ENCODE data around the gene ALK.

GRCh38 chr2:29336341-29337241 is 584.8 kb downstream of the ALK start:
- TF ChIP-seq CTCF (tag by site-specific recombination; IDR thresholded peaks at IDR 0.05) (no peak), KLF16 (tag by site-specific recombination; IDR thresholded peaks at IDR 0.05) (no peak), ATF2 (tag by site-specific recombination; IDR thresholded peaks at IDR 0.05; ENCODE audit: low read depth) (no peak), ZBTB1 (tag by site-specific recombination; IDR thresholded peaks at IDR 0.05) (no peak)

All from HEK293 (cell line).